ENCODE measurements around the gene PDZD2. TPM values are rescaled to one million over a fixed set of nuclear protein-coding genes. Genes with fewer than 3 reads are reported as not detected.

Gene PDZD2
- total and polyA plus RNA-seq, 8 donors, result under 0.01 to 61.3 (median 5.8) TPM

- WGBS, 5 donors, result 86 to 96% (median 91%) methylated on average over 5 of the region's 5 CpGs
- Histone ChIP-seq H3K4me1 (no peaks in the 10 kb centered on the region), H3K27me3 (no peaks in the 10 kb centered on the region), H3K36me3 (peaks cover 0 to 14% (median 0%) of the 10 kb centered on the region in 4 donors), H3K4me3 (no peak overlapping the region), H3K9me3 (no peaks in the 10 kb centered on the region), H3K27ac (no peak overlapping the region)
- TF ChIP-seq EP300 (IDR thresholded peaks at IDR 0.05) (no peak), POLR2AphosphoS5 (IDR thresholded peaks at IDR 0.05) (no peak), CTCF (IDR thresholded peaks at IDR 0.05) (no peak), POLR2A (IDR thresholded peaks at IDR 0.05) (no peak)
- DNase-seq, result no peak
- intact Hi-C loops (cut with DNase I; ENCODE audit: low total_unique reads), result no loop called here
These were observed 429.0 kb downstream of the PDZD2 start for GRCh38 chr5:32067774-32068470.

- no peak for TF ChIP-seq POLR2AphosphoS5 (IDR thresholded peaks at IDR 0.05)
- no peak for TF ChIP-seq POLR2A (IDR thresholded peaks at IDR 0.05)
- no peak for TF ChIP-seq EP300 (IDR thresholded peaks at IDR 0.05)
- TF ChIP-seq CTCF (IDR thresholded peaks at IDR 0.05), result no peak
- no peaks in the 10 kb centered on the region for H3K9me3 ChIP-seq
- H3K4me1 ChIP-seq, result no peaks in the 10 kb centered on the region
- H3K27ac ChIP-seq, result no peak overlapping the region
- peaks cover 0 to 12% (median 2%) of the 10 kb centered on the region in 4 donors for H3K36me3 ChIP-seq
- H3K4me3 ChIP-seq, result no peak overlapping the region
- WGBS, 5 donors, result 54 to 93% (median 74%) methylated on average over 2 of the region's 2 CpGs
- DNase-seq, result no peak
- intact Hi-C loops (cut with DNase I; ENCODE audit: low total_unique reads), result no loop called here
- H3K27me3 ChIP-seq, result no peaks in the 10 kb centered on the region
These were observed 429.6 kb downstream of the PDZD2 start for GRCh38 chr5:32068561-32068960.

- Histone ChIP-seq H3K4me1 (no peaks in the 10 kb centered on the region), H3K9me3 (no peaks in the 10 kb centered on the region), H3K4me3 (no peak overlapping the region), H3K27me3 (no peaks in the 10 kb centered on the region), H3K36me3 (peaks cover 0 to 20% (median 10%) of the 10 kb centered on the region in 4 donors), H3K27ac (no peak overlapping the region)
- TF ChIP-seq EP300 (IDR thresholded peaks at IDR 0.05) (no peak), POLR2A (IDR thresholded peaks at IDR 0.05) (no peak), POLR2AphosphoS5 (IDR thresholded peaks at IDR 0.05) (no peak), CTCF (IDR thresholded peaks at IDR 0.05) (no peak)
- DNase-seq, result peak in 1 of 2 donors; percentile 48
- WGBS, 5 donors, result 43 to 66% (median 61%) methylated on average over 3 of the region's 3 CpGs
- intact Hi-C loops (cut with DNase I; ENCODE audit: low total_unique reads), result no loop called here
These were observed 430.5 kb downstream of the PDZD2 start for GRCh38 chr5:32069396-32069795.

- no peaks in the 10 kb centered on the region for H3K9me3 ChIP-seq
- peaks cover 0 to 21% (median 10%) of the 10 kb centered on the region in 4 donors for H3K36me3 ChIP-seq
- no peaks in the 10 kb centered on the region for H3K27me3 ChIP-seq
- intact Hi-C loops (cut with DNase I; ENCODE audit: low total_unique reads), result no loop called here
- WGBS, 5 donors, result 81 to 91% (median 90%) methylated on average over 7 of the region's 7 CpGs
- H3K4me1 ChIP-seq, result no peaks in the 10 kb centered on the region
- H3K4me3 ChIP-seq, result no peak overlapping the region
- no peak overlapping the region for H3K27ac ChIP-seq
- no peak for DNase-seq
- TF ChIP-seq CTCF (IDR thresholded peaks at IDR 0.05), result no peak
- TF ChIP-seq POLR2A (IDR thresholded peaks at IDR 0.05), result no peak
- TF ChIP-seq POLR2AphosphoS5 (IDR thresholded peaks at IDR 0.05), result no peak
- TF ChIP-seq EP300 (IDR thresholded peaks at IDR 0.05), result no peak
These were observed 432.5 kb downstream of the PDZD2 start for GRCh38 chr5:32071351-32071944.

Measured in stomach (tissue), 9 donors.